BE2C (cell line): ENCODE data around the gene RNASEH2C.
"Not testable (repeated sequence)": the region's sequence is repeated elsewhere in the genome, so short reads cannot be mapped to it uniquely, and the experiment has no call there.

Experiments used
- DNase-seq: peaks from one replicate; pipeline ENCODE4 v3.0.0-alpha.2; 2020
- H3K27me3 ChIP-seq: fragments of 250-450 bp; sonication (Bioruptor Pico); 2 replicates; pipeline ENCODE4 v1.5.1; 2020; ENCODE audit warnings: mild to moderate bottlenecking
- H3K36me3 ChIP-seq: fragments of 250-450 bp; sonication (Bioruptor Pico); 2 replicates; pipeline ENCODE4 v1.5.1; 2020; ENCODE audit warnings: mild to moderate bottlenecking
- H3K4me1 ChIP-seq: fragments of 250-450 bp; sonication (Bioruptor Pico); 2 replicates; pipeline ENCODE4 v1.5.1; 2020
- H3K4me3 ChIP-seq: 2 replicates; pipeline ENCODE4 v1.5.1; 2011; ENCODE audit warnings: low read depth, low read length
- H3K9me3 ChIP-seq: fragments of 250-450 bp; sonication (Bioruptor Pico); 2 replicates; pipeline ENCODE4 v1.5.1; 2020
- TF ChIP-seq, protein P1 (sequence below): IDR thresholded peaks from 2 replicates; pipeline ENCODE4 v1.5.1; 2012; ENCODE audit warnings: mild to moderate bottlenecking, low read depth, low read length

The RNASEH2C gene

DNA sequence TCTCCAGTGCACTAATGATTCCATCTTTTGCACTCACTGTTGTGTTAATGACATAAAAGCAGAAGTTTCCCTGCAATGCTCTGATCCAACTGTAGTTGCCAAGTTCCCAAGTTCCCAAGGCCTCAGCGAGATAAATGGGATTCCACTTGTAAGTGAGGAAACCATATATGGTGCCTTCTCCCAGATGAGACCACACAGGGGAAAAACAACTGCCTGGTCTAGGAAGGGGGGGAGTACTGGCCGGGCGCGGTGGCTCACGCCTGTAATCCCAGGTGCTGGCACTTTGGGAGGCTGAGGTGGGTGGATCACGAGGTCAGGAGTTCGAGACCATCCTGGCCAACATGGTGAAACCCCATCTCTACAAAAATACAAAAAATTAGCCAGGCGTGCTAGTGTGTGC lies 34.6 kb downstream of the RNASEH2C start:
- TF ChIP-seq, protein P1, sequence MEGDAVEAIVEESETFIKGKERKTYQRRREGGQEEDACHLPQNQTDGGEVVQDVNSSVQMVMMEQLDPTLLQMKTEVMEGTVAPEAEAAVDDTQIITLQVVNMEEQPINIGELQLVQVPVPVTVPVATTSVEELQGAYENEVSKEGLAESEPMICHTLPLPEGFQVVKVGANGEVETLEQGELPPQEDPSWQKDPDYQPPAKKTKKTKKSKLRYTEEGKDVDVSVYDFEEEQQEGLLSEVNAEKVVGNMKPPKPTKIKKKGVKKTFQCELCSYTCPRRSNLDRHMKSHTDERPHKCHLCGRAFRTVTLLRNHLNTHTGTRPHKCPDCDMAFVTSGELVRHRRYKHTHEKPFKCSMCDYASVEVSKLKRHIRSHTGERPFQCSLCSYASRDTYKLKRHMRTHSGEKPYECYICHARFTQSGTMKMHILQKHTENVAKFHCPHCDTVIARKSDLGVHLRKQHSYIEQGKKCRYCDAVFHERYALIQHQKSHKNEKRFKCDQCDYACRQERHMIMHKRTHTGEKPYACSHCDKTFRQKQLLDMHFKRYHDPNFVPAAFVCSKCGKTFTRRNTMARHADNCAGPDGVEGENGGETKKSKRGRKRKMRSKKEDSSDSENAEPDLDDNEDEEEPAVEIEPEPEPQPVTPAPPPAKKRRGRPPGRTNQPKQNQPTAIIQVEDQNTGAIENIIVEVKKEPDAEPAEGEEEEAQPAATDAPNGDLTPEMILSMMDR: no peak
- no peak for DNase-seq
- Histone ChIP-seq H3K4me1 (no peaks in the 10 kb centered on the region), H3K4me3 (no peak overlapping the region), H3K36me3 (no peaks in the 10 kb centered on the region), H3K9me3 (no peaks in the 10 kb centered on the region), H3K27me3 (peaks cover 49% of the 10 kb centered on the region)

- not testable (repeated sequence) for H3K36me3 ChIP-seq, DNase-seq, H3K9me3 ChIP-seq, H3K4me1 ChIP-seq, H3K4me3 ChIP-seq
- peaks cover 49% of the 10 kb centered on the region for H3K27me3 ChIP-seq
These were observed 37.1 kb downstream of the RNASEH2C start for GRCh38 chr11:65683480-65683879.

- Histone ChIP-seq H3K36me3 (no peaks in the 10 kb centered on the region), H3K9me3 (no peaks in the 10 kb centered on the region), H3K4me1 (no peaks in the 10 kb centered on the region), H3K4me3 (no peak overlapping the region), H3K27me3 (peaks cover 44% of the 10 kb centered on the region)
- no peak for DNase-seq
- TF ChIP-seq, protein P1: no peak
These were observed 40.3 kb downstream of the RNASEH2C start for GRCh38 chr11:65680192-65680743.

- TF ChIP-seq, protein P1: no peak
- H3K36me3 ChIP-seq: no peaks in the 10 kb centered on the region
These were observed 47.6 kb downstream of the RNASEH2C start for GRCh38 chr11:65672982-65673381.

GRCh38 chr11:65672180-65672860 lies 48.3 kb downstream of the RNASEH2C start:
- Histone ChIP-seq H3K9me3 (no peaks in the 10 kb centered on the region), H3K36me3 (no peaks in the 10 kb centered on the region), H3K27me3 (peaks cover 4% of the 10 kb centered on the region; the same call in 1 of the 2 replicates), H3K4me1 (no peaks in the 10 kb centered on the region), H3K4me3 (no peak overlapping the region)
- DNase-seq: no peak
- TF ChIP-seq, protein P1: no peak

More at GRCh38 chr11:65672982-65673381, 47.6 kb downstream of the RNASEH2C start:
- Histone ChIP-seq H3K9me3 (no peaks in the 10 kb centered on the region), H3K4me3 (no peak overlapping the region), H3K4me1 (no peaks in the 10 kb centered on the region), H3K27me3 (peaks cover 4% of the 10 kb centered on the region; the same call in 1 of the 2 replicates)
- DNase-seq: no peak
